Gastroesophageal sphincter (tissue), 3 donors: ENCODE data around the gene KCNMA1.

ENCODE experiments used
- POLR2A ChIP-seq, 2 donors: fragments of 450-650 bp; IDR thresholded peaks; one replicate each; pipeline ENCODE4 v1.6.1; 2017; ENCODE audit warnings: antibody characterized with exemption in 2 of 2, mild to moderate bottlenecking in 2 of 2, moderate library complexity in 1 of 2
- TF ChIP-seq, protein P1 (sequence below), 4 experiments: fragments of 200-600 bp in 2 of 4; fragments of 450-650 bp in 2 of 4; sonication (generic) in 1 of 4; IDR thresholded peaks; one replicate each; pipeline ENCODE4 v1.5.1; 2017 to 2019; ENCODE audit warnings: antibody characterized with exemption in 4 of 4, mild to moderate bottlenecking in 2 of 4, moderate library complexity in 2 of 4

- TF ChIP-seq, protein P1, sequence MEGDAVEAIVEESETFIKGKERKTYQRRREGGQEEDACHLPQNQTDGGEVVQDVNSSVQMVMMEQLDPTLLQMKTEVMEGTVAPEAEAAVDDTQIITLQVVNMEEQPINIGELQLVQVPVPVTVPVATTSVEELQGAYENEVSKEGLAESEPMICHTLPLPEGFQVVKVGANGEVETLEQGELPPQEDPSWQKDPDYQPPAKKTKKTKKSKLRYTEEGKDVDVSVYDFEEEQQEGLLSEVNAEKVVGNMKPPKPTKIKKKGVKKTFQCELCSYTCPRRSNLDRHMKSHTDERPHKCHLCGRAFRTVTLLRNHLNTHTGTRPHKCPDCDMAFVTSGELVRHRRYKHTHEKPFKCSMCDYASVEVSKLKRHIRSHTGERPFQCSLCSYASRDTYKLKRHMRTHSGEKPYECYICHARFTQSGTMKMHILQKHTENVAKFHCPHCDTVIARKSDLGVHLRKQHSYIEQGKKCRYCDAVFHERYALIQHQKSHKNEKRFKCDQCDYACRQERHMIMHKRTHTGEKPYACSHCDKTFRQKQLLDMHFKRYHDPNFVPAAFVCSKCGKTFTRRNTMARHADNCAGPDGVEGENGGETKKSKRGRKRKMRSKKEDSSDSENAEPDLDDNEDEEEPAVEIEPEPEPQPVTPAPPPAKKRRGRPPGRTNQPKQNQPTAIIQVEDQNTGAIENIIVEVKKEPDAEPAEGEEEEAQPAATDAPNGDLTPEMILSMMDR (IDR thresholded peaks at IDR 0.05), result no peak
- no peak for TF ChIP-seq POLR2A (IDR thresholded peaks at IDR 0.05)
These were observed 352.0 kb downstream of the KCNMA1 start for GRCh38 chr10:77285529-77286182.
